Right renal pelvis (tissue), 4 donors: ENCODE data around the gene AGT. TPM values are rescaled to one million over a fixed set of nuclear protein-coding genes. Genes with fewer than 3 reads are reported as not detected.
"Not testable (repeated sequence)": the region's sequence is repeated elsewhere in the genome, so short reads cannot be mapped to it uniquely, and the experiment has no call there.

Experiments used
- DNase-seq, 4 donors: peaks; one replicate each; pipeline ENCODE4 v3.0.0-alpha.2; 2013; ENCODE audit warnings: low read depth in 4 of 4, low spot score in 3 of 4, missing footprints in 1 of 4
- polyA plus RNA-seq, 4 donors: library from polyadenylated mRNA; unstranded; fragments of 120-200 nt; gene quantifications; one replicate each; pipeline ENCODE4 v1.2.1, GENCODE V29; 2013; ENCODE audit not compliant: insufficient read length in 4 of 4

Gene AGT
- polyA plus RNA-seq, 4 donors, result 19.2 to 45.4 (median 34.0) TPM

DNA sequence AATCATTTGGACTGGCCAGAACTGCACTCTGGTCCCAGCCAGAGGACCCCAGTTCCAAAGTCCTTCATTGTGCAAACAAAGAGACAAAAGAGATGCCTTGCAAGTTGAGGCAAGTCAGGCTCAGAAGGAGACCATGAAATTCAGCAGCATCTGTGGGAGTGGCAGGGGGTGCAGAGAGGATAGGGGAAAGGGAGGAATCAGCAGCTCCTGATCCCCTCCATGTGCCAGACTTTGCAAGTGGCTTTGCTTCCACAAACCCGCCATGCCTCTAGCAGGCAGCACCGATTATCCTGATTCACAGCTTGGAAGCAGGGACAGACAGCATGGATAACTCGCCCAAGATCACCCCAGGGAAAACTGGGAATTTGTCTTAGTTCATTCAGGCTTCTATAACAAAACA lies 31.1 kb upstream of the AGT start:
- DNase-seq, result no peak

DNA sequence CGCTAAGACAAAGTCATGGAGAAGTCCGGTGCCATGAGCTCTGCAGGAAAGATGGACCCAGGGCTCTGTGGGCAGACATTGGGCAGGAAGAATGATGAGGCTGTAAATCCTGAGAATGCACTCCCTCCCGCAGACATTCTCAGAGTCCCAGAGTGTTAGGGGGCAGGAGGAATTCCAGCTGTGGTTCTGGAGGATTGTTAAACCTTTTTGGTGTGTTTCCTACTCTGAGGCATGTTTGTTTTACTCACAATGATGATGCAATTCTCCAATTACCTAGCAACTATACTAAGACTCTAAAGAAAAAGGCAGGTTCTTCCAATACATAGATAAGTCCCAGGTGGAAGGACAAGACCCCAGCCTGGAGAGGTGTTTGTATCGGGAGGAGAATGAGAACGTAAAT lies 30.5 kb upstream of the AGT start:
- no peak for DNase-seq

DNA sequence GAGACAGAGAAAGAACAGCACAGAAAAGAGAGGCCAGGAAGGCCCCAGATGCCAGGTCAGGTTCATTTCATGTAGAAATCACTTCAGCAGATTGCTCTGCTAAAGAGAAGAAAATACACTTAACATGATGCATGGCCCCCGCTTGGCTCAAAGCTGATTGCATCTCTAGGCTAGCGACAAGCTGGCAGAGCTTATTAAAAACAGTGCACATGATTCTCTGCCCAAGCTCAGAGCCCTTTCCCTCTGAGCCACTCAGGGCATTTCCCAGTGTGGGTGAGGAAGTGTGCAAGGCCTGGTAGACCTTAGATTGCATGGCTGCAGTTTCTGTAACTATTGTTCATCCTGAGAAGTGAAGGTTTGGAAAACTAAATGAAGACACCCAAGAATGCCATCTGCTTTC lies 30.0 kb upstream of the AGT start:
- no peak for DNase-seq

DNA sequence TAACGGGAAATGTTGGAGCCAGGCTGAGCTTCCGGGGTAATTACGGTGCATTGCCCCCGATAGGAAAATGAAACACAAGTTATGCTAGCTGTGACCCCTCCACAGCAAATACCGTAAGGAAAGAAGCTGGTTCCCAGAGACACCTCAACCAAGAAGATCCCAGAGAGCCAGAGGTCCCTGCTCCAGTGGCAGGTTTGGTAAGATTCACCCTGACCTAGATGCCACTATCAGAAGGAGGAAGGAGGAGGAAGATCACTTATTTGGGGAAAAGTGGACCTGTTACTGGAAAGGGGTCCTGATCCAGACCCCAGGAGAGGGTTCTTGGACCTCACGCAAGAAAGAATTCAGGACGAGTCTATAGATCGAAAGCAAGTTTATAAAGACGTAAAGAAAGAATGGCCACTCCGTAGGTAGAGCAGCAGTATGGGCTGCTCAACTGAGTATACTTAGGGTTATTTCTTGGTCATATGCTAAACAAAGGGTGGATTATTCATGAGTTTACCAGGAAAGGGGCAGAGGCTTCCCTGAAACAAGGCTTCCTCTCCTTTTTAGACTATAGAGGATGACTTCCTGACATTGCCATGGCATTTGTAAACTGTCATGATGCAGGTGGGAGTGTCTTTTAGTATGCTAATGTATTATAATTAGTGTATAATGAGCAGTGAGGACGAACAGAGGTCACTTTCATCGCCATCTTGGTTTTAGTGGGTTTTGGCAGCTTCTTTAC lies 25.8 kb upstream of the AGT start:
- DNase-seq, result no peak

DNA sequence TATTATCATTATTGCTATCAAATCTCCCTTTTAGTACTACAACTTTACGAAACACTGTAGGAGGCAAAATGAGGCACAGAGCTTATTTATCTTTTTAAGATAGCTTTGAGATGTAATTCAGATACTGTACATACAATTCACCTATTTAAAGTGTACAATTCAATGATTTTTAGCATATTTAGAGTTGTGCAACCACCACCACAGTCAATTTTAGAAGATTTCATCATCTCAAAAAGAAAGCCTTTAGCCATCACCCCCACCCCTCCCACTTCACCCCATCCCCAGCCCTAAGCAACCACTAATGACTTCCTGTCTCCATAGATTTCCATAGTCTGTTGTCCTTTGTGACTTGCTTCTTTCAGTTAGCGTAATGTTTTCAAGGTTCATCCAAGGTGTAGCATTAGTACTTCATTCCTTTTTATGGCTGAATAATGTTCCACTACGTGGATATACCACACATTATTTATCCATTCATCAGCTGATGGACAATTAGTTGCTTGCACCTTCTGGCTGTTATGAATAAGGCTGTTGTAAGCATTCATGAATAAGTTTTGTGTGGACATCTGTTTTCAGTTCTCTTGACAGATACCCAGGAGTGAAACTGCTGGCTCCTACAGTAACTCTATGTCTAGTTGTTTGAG lies 23.8 kb upstream of the AGT start:
- no peak for DNase-seq

DNA sequence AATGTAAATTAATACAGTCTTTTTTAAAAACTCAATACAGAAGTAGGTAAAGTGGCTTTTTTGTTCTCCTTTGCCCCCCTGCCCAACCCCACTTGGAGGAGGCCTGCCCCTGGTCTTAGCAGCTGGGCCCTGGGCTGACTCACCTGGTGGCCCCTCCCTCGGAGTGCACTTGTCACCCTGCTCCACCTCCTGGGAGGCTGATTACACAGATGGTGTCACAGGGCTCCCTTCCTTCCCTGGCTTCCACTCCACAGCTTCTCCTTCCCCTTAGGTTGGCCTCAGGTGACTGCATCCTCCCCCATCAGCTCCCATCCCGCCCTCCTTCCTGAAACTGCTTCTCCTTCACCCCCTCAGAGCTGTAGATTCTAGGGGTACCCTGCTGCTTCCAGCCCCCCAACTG lies 21.5 kb upstream of the AGT start:
- DNase-seq, result no peak

DNA sequence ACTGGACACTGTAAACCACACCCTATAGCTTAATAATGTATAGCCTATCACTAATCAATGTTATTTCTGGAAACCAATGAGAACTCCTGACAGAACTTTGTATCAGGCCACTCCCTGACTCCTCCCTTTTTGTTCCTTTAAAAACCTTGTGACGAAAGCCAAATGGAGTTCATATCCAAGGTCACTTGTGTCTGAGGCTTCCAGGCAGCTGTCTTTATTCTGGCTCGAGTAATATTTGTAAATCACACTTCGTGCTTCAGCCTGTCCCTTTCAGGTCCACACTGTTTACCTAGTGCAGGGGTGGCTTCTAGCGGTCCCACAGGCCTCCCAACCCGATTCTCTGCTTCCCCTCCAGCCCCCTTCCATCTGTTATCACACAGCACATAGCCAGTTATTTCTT lies 17.1 kb upstream of the AGT start:
- DNase-seq, result no peak

DNA sequence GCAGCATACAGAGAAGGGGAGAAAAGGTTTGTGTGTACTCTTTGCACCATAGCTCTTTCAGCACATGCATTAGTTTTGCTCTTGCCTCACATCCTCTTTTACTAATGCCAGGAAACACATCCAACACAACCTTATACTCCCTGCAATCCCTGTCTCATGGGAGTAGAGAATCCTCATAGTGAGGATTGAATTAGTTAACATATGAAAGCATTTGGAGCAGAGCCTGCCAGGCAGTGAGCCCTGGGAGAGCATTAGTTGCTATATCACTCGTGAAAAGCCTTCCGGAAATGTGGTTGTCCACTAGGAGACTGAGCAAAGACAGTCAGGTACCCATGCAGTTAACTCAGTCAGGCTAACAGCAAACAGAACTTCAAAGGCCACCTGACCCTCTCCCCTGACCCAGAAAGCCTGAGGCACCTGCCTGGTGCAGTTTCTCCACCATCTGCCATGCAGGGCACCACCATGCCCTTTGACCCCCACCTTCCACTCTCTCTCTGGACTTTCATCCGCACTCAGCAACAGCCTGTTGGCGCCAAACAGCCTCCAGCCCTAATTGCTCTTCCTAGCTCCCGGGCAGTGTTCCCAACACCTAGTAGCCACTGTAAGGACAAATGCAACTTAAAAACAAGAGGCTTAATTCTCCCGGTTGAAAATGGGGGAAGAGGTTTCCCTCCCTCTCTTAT lies 14.9 kb upstream of the AGT start:
- no peak for DNase-seq

DNA sequence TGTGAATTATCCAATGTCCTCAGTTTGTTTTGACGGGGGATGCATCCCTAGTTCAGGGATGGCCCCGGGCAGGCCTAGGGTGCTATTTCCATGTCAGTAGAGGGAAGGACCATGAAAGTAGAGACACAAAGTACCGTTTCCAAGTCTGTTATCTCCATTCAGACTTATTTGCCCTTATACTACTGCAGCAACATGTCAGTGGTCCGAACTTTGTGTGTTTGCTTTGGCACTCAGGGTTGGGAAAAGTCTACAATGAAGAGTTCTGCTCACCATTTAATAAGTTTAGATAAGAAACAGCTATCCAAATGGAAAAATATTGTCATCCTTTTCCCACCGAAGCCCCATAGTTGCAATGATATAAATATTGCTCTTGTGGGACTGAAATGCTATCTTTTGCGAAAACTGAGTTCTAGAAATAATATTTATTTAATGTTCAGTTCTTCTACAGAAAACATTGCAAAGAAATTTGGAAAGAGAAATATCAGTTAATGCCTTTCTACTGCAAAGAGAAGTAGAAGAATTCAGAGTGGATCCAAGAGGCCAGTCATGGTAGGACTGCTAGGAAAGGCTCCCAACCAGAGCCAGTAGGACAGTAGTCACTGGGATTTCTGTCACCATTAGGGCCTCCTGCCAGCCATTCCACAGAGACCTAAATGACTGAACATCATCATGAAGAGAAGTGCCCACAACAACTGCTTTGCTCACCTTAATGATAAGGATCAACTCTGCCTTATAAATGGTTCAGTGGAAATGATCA lies 11.5 kb upstream of the AGT start:
- no peak for DNase-seq

DNA sequence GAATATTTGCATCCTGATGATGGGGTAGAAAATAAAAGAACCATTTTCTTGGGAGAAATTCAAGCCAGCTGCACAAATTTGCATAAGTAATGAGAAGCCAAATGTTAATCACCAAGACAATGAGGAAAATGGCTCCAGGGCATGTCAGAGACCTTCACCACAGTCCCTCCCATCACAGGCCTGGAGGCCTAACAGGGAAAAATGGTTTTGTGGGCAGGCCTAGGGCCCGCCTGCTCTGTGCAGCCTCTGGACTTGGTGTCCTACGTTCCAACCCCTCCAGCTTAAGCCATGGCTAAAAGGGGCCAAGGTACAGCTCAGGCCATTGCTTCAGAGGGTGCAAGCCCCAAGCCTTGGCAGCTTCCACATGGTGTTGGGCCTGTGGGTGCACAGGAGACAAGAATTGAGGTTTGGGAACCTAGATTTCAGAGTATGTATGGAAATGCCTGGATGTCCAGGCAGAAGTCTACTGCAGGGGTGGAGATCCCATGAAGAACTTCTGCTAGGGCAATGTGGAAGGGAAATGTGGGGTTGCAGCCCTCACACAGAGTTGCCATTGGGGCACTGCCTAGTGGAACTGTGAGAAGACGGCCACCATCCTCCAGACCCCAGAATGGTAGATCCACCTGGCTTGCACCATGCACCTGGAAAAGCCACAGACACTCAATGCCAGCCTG lies 8.1 kb upstream of the AGT start:
- DNase-seq, result not testable (repeated sequence)

DNA sequence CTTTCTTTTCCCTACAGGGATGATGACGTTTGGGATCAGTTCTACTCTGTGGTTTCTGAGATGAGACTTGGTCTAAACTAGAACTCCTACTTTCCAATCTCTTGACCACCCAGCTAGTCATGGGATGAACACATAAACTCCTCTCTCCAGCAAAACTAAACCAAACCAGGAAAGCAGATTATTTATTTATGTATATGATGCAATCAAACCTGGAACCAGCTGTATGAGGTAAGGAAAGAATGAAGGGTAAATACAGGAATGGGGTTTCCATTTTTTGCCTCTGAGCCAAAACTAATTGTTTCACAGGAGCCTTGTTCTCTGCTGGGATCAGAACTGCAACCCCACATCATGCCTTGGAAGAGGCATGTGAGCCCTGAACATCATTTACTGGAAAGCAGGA lies 3.3 kb upstream of the AGT start:
- no peak for DNase-seq

DNA sequence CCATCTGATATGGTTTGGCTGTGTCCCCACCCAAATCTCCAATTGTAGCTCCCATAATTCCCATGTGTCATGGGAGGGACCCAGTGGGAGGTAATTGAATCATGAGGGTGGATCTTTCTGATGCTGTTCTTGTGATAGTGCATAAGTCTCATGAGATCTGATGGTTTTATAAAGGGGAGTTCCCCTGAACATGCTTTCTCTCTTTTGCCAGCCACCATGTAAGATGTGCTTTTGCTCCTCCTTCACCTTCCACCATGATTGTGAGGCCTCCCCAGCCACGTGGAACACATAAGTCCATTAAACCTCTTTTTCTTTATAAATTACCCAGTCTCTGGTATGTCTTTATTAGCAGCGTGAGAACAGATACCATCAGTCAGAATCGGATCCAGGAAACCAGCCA lies 2.5 kb upstream of the AGT start:
- DNase-seq, result not testable (repeated sequence)

DNA sequence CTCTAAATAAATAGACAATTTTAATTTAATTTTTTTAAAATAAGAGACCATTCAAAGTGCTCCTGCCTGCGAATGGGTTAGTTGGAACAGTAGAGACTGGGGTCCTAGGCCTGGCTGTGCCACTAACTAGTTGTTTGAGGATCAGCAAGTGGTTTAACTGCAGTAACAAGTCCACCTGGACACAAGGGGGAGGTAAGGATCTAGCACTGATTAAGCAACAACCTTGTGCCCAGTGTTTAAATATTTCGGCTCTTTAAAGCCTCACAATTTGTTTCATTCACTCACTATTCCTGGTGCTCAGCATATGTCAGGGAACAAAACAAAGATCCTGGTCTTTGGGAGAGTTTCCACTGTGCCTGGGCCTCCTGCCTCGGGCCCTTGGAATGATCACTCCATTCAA lies 1.6 kb upstream of the AGT start:
- DNase-seq, result no peak

DNA sequence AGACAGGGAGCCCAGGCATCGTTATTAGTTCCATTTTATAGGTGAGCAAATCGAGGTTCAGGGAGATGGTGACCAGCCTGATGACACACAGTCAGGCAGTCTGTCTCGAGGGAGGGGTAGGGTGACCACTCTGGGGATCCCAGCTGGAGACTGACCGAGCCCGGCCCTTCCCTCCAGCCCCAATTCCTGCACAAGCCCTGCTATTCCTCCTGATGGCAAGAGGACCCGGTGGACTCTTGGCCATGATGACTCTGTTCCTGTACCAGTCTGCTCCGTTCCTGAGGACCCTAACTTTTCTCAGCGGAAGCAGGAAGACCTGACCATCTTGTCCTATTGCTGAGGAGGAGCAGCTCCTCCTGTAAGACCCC lies 391 bp downstream of the AGT start:
- DNase-seq, result no peak

DNA sequence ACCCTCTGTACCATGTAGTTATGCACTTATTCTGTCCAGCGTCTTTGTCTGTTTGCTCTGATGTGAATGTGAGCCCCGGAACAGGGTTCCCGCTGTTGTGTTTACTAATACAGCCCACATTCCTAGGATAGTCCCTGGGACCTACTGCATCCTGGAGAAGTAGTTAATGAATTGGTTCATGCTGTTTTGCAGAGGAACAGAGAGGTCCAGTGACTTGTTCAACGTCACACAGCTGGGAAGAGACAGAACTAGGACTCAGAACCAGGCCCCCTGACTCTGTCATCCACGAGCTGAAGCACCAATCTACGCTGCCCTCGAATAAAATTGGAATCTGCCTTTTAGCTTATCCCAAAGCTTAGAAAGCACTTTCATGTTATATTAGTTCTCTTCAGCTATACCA lies 784 bp downstream of the AGT start:
- DNase-seq, result no peak

DNA sequence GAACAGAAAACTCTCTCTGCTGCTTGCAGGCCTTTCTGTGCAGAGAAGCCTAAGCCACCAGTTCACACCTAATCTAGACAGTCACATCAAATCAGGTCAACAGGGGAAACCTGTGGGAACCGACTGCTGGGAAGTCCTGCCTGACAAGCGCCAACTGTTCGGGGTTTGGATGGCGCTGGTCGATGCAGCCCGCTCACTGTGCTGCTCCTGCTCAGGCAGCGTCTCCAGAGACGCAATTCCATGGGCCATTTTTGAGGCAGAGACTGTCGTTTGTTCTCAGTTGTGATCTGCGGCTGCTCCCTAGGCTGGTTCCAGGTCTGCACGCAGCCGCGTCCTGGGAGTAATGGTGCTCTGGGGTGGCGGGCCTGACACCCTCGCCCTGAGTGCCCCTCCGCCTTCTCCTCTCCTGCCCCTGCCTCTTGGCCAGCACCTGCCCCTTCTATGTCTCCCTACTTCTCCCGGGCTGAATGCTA lies 1.4 kb downstream of the AGT start:
- DNase-seq, result no peak

DNA sequence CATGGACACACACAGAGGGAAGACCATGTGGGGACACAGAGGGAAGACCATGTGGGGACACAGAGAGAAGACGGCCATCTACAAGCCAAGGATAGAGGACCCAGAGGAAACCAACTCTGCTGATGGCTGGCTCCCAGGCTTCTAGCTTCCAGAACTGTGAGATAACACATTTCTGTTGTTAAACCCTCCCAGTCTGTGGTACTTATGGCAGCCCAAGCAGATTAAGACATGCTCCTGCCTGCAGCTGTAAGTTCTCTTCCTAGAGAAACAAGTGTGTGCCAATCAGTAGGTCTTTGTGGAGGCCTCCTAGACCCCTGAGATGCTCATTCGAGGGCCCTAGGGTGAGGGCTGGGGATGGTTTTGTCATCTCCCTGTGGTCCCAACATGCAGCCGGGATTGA lies 2.7 kb downstream of the AGT start:
- DNase-seq, result no peak

DNA sequence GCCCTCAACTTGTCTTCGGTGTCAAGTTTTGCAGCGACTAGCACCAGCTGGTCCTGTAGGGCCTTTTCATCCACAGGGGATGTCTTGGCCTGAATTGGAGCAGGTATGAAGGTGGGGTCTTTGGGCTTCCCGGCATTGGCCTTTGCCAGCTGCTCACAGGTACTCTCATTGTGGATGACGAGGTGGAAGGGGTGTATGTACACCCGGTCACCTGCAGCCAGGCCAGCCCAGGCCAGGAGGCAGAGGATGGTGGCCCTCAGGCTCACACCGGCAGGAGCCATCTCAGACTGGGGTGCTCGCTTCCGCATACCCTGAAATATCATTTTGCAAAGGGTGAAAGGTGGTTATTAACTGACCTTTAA lies 3.4 kb downstream of the AGT start:
- DNase-seq, result no peak

DNA sequence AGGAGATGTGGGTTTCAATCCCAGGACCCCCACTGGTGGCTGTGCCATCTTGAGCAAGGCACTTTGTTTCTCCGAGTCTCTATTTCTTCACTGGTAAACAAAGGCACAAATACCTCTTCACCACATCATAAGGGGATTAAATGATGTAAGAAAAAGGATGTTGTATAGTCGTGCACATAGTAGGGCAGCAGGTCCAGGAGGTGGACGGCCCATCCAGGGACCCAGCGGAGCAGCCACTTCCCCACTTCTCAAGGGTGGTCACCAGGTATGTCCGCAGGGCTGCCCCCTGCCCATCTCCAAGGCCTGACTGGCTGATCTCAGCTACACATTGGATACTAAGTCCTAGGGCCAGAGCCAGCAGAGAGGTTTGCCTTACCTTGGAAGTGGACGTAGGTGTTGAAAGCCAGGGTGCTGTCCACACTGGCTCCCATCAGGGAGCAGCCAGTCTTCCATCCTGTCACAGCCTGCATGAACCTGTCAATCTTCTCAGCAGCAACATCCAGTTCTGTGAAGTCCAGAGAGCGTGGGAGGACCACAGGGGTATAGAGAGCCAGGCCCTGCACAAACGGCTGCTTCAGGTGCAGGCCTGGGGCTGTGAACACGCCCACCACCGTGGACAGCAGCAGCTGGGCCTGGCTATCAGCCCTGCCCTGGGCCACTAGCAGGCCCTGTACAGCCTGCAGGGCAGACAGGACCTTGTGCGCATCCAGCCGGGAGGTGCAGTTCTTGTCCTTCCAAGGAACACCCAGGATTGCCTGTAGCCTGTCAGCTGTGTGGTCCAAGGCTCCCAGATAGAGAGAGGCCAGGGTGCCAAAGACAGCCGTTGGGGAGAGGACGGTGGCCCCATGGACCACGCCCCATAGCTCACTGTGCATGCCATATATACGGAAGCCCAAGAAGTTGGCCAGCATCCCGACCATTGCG lies 4.0 kb downstream of the AGT start:
- no peak for DNase-seq
